Umbilical cord (tissue), 2 donors: ENCODE results near the gene PRPF8. TPM values are rescaled to one million over a fixed set of nuclear protein-coding genes. Genes with fewer than 3 reads are reported as not detected.
A peak's percentile ranks its signal among the peaks of the same experiment; 100 is the strongest.

Experiments used
- DNase-seq: peaks from one replicate; pipeline ENCODE4 v3.0.0-alpha.2; 2015; ENCODE audit warnings: low spot score
- total RNA-seq: library from RNA; depleted of rRNA; stranded (reverse); fragments of >200 nt; gene quantifications from one replicate; pipeline ENCODE4 v1.2.3, GENCODE V29; 2014; ENCODE audit warnings: low replicate concordance; ENCODE audit not compliant: insufficient read depth

The PRPF8 gene
- total RNA-seq, 1 donor from 2014 or later: 87.6 TPM

- peak; percentile 52 for DNase-seq
These were observed 57.3 kb downstream of the PRPF8 start for GRCh38 chr17:1627182-1627981.

DNA sequence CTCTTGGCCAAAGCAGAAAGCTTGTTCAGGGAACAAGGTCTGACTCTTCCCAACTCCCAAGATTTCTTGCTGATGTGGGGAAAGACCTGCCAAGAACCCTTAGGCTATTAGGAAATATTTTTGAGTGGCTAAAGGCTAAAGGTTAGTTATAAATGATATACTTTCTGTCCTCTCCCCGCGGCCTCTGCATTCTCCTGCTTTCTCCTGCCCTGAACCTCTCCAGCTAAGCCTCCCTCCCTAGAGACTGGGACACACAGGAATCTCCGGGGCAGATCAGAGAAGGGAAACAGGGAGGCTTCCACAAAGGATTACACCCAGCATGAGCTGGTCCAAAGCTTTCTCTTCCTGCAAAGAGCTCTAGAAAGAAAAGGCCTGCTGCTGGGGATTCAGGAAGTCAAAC, 58.3 kb downstream of the PRPF8 start:
- no peak for DNase-seq

GRCh38 chr17:1625581-1625980, 59.1 kb downstream of the PRPF8 start:
- no peak for DNase-seq

DNA sequence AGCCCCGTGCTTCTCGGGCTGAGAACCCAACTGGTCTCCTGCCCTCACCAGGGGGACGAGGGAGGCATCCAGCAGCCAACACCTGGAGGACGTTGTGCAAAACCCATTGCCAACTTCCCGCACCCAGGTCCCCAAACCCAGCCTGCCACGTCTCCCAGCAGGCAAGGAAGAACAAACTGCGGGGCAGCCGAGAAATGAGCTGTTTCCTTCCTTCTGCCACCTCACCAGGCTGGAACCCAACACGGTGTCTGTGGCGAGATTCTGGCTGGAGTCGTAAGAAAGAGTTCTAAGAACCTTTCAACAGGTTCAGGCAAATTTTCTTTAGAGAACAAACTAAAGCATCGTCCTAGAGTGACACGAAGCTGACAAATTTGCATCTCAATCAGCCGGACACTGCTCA, 59.6 kb downstream of the PRPF8 start:
- no peak for DNase-seq

DNA sequence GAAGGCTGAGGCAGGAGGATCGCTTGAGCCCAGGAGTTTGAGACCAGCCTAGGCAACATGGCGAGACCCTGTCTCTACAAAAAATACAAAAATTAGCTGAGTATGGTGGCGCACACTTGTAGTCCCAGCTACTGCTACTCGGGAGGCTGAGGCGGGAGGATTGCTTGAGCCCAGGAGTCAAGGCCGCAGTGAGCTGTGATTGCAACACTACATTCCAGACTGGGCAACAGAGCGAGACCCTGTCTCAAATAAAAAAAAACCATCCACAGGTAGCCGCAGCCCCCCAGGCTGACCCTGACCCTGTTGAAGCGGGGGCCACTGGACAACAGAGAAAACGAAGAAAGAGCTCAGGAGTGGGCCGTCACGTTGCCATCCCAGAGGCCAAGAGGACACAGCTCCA, 60.0 kb downstream of the PRPF8 start:
- DNase-seq: no peak

GRCh38 chr17:1623057-1623630, 61.5 kb downstream of the PRPF8 start:
- no peak for DNase-seq

DNA sequence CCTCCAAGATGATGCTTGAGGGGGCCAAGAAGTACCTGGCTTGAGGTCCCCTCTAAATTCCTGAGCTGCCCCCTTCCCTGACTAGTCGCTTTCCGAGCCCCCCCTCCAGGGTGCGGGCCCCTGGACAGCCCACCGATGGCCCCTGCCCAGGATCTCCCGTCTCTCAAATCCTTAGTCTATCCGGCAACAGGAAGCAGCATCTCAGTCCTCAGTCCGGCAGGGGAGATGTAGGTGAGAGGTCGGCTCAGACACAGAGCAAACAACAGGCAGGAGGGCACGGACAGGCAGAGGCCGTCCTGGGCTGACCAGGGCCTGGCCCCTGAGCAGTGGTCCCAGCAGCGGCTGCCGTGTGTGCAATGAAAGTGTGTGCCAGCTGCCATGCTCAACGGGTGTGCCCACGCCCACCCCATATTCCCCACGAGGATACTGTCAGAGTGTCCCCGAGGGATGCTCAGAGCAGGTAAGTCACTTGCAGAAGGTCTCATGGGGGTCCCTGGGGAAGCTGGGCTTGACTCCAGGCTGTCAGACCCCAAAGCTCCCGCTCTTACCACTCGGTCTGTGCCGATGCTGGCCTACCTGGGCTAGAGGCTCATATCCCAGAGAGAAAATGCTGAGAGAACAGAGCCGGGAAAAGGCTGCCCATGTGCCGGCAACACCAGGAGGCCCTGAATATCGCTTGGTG, 63.3 kb downstream of the PRPF8 start:
- DNase-seq: no peak

GRCh38 chr17:1620486-1620885, 64.2 kb downstream of the PRPF8 start:
- no peak for DNase-seq

DNA sequence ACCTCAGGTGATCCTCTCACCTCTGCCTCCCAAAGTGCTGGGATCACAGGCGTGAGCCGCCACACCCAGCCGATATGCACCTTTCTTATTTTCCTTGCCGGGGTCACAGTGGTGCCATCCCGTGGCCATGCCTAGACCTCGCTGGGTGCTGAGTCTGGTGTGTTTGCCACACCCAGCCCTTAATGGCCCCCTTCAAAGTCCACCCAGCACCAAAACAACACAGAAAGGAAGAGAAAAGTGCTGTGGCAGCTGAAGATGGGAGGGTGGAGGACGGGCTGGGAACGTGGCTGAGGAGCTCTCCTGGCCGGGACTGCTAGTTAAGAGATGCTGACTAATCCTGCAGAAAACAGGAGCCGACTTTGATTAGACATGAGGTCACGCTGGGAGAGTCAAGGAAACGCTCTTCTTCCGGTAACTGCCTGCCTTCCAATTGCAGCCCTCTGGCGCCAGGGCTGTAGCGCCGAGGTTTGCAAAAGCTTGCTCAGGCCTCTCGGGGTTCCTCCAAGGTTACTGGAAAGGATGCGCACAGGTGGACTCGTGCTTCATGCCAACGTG, 67.0 kb downstream of the PRPF8 start:
- DNase-seq: peak; percentile 22

GRCh38 chr17:1616101-1616500, 68.6 kb downstream of the PRPF8 start:
- DNase-seq: no peak

GRCh38 chr17:1612400-1612799, 72.3 kb downstream of the PRPF8 start:
- no peak for DNase-seq

DNA sequence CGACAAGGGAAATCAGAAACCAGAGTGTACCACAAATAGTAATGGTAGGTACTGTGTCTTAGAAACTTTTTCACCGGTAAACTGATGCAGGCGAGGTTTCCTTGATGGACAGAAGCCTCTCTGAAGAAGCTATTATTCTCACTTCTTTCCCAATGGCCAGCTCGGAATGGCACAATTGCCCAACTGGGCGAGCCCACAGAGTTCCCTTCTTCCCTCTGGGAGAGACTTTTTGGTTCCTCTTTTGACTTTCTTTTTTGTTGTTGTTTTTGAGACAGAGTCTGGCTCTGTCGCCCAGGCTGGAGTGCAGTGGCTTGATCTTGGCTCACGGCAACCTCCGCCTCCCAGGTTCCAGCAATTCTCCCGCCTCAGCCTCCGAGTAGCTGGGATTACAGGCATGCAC, 73.0 kb downstream of the PRPF8 start:
- peak; percentile 31 for DNase-seq

DNA sequence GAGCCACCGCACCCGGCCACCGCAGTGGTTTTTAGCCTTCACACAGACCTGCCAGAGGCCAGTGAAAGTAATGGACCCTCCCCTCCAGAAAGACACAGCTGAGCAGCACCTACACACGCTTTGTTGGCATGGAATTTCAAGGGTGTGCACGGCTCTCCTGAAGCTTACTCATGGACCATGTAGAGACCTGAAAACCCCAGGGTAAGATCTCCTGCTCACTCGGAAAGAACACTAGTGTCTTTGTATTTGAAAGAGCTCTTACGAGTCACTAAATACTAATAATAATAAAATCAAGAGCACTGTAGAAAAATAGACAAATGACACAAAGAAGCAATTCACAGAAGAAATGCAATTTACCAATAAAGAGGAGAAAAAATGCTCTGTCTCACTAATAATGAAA, 76.0 kb downstream of the PRPF8 start:
- DNase-seq: no peak

- no peak for DNase-seq
These were observed 76.7 kb downstream of the PRPF8 start for GRCh38 chr17:1607971-1608320.

DNA sequence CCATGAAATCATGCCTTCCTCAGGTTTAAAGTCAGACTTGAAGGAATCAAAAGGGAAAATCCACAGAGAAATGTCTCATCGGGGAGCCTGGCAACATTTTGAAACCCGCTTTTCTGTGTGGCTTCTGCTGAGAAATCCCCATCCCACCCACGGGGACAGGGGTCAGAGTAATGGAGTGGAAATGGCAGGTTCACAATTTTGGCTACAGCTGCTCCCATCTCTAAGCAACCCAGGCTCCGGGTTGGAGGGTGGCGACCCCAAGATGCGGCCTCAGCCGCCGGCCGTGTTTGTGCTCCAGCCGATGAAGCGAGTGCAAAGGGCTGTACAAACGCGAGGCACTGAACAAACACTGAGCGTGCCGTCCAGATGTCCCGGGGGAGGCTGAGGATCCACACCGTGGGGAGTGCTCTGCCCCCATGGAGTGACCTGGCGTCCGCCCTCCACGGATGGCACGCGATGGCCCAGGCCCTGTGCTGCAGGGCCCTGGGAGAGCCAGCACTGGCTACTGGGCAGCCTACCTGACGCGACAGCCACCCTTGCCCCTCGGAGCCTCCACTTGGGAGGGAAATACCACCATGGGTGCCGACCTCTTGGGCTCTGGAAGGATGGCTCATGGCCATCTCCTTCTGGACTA, 78.2 kb downstream of the PRPF8 start:
- no peak for DNase-seq

DNA sequence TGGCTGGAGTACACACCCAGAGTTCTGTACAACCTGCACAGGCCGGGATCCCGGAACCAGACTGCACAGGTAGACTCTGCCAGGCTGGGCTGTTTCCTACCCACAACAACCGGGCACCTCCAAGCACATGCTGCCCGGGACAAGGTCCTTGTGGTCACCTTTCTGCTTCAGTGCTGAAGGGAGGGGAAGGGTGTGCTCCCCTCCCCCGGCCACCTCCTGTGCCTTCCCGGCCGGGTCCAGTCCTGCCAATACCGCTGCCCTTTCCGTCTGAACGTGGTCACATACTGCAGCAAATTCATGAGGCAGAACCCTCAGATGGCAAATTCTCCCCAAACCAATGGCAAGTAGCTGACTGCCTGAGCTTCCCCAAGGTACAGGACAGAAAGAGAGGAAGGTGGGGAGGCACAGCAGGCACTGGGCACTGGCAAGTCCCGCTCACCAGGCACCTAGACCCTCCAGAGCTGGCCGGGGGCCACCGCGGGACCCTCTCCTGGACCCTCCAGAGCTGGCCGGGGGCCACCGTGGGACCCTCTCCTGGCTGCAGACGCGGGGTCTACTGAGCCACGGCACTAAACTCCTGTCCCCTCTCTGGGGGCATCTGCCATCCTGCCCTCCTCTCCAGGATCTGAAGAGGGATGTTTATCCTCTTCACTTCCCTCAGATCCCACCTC, 78.9 kb downstream of the PRPF8 start:
- no peak for DNase-seq

GRCh38 chr17:1604831-1605528, 79.7 kb downstream of the PRPF8 start:
- no peak for DNase-seq

DNA sequence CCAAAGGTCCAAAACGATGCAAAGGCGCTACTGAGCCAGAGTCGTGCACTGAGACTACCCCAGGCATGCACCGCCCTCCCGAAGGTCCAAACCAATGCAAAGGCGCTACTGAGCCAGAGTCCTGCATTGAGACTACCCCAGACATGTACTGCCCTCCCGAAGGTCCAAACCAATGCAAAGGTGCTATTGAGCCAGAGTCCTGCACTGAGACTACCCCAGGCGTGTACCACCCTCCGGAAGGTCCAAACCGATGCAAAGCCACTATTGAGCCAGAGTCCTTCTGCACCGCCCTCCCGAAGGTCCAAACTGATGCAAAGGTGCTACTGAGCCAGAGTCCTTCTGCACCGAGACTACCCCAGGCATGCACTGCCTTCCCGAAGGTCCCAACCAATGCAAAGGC, 83.1 kb downstream of the PRPF8 start:
- DNase-seq: no peak
